Retinal pigment epithelial cell (primary cell): ENCODE measurements around the gene STYXL2.

Experiments
- DNase-seq: peaks from one replicate; pipeline ENCODE4 v3.0.0-alpha.2; 2010; ENCODE audit warnings: low read depth
- H3K4me3 ChIP-seq: 2 replicates; pipeline ENCODE4 v1.5.1; 2011; ENCODE audit warnings: mild to moderate bottlenecking, low read length, control low read depth, moderate library complexity
- TF ChIP-seq, protein P1 (sequence below): conservative IDR thresholded peaks from 2 replicates; pipeline ENCODE4 v1.5.1; 2011; ENCODE audit warnings: low read depth, low read length, control low read depth, inconsistent platforms

STYXL2 gene

GRCh38 chr1:167086768-167087167 lies 7.1 kb upstream of the STYXL2 start:
- H3K4me3 ChIP-seq, result no peak overlapping the region
- TF ChIP-seq, protein P1, sequence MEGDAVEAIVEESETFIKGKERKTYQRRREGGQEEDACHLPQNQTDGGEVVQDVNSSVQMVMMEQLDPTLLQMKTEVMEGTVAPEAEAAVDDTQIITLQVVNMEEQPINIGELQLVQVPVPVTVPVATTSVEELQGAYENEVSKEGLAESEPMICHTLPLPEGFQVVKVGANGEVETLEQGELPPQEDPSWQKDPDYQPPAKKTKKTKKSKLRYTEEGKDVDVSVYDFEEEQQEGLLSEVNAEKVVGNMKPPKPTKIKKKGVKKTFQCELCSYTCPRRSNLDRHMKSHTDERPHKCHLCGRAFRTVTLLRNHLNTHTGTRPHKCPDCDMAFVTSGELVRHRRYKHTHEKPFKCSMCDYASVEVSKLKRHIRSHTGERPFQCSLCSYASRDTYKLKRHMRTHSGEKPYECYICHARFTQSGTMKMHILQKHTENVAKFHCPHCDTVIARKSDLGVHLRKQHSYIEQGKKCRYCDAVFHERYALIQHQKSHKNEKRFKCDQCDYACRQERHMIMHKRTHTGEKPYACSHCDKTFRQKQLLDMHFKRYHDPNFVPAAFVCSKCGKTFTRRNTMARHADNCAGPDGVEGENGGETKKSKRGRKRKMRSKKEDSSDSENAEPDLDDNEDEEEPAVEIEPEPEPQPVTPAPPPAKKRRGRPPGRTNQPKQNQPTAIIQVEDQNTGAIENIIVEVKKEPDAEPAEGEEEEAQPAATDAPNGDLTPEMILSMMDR, result no peak
- no peak for DNase-seq

- TF ChIP-seq, protein P1, result no peak
- DNase-seq, result no peak
- no peak overlapping the region for H3K4me3 ChIP-seq
These were observed 5.0 kb upstream of the STYXL2 start for GRCh38 chr1:167088746-167089417.

DNA sequence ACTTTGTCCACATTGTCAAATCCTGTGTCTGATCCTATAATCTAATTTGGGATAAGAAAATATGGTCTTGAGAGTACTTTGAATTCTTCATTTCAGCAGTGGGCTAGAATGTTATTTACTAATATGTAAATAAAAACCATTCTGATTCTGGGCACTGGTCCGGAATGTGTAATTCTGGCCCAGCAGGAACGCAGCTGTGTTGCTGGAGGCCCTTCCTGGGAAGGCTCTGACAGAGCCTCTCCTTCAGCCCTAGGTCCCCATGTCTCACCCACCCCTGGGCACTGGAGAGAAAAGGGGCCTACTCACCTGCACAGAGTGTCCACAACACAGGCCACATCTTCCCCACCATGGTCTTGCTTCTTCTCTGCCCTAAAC lies 3.9 kb upstream of the STYXL2 start:
- no peak for DNase-seq
- H3K4me3 ChIP-seq, result no peak overlapping the region
- TF ChIP-seq, protein P1, result no peak

- DNase-seq, result no peak
- no peak within 1 kb of the TSS for H3K4me3 ChIP-seq
- TF ChIP-seq, protein P1, result no peak
These were observed 3.4 kb upstream of the STYXL2 start, which contains the start of gene GPA33 for GRCh38 chr1:167090314-167090942. Gene GPA33 (minus strand): TSS chr1:167090377. CDS start chr1:167090287, 90 bp downstream.

DNA sequence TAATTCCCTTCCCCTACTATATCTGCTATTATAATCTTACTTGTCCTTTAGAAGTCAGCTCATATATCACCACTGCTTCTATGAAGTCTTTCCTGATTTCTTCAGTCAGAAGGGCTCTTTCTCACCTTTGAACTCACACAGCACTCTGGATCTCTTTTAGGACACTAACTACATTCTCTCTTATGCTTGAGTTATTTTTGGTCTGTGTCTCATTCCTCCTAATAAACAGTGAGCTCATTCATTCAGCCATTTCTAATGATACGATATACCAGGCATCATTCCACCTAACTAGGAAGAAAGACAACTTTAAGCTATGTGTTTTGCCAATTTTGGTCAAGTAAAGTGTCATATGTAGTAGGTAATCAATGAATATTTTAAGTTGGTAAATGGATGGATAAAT lies 1.2 kb upstream of the STYXL2 start:
- no peak for DNase-seq
- no peak overlapping the region for H3K4me3 ChIP-seq
- TF ChIP-seq, protein P1, result no peak

- TF ChIP-seq, protein P1, result no peak
- no peak for DNase-seq
- no peak overlapping the region for H3K4me3 ChIP-seq
These were observed 815 bp downstream of the STYXL2 start for GRCh38 chr1:167094690-167095089.

- DNase-seq, result no peak
- TF ChIP-seq, protein P1, result no peak
- H3K4me3 ChIP-seq, result no peak overlapping the region
These were observed 1.5 kb downstream of the STYXL2 start for GRCh38 chr1:167095368-167095767.
